Erythroblast (primary cell): ENCODE results near the gene SHROOM4.

Source experiments
- GATA1 ChIP-seq: IDR thresholded peaks from 2 replicates; pipeline ENCODE4 v1.6.1; 2011; ENCODE audit warnings: low read depth, mild to moderate bottlenecking, control low read depth, low read length, moderate library complexity
- POLR2A ChIP-seq: IDR thresholded peaks from 2 replicates; pipeline ENCODE4 v1.6.1; 2011; ENCODE audit warnings: mild to moderate bottlenecking, low read length

GRCh38 chrX:50852524-50852923 lies 38.5 kb upstream of the SHROOM4 start:
- no peak for TF ChIP-seq POLR2A
- TF ChIP-seq GATA1: no peak
